Left lung (tissue), 10 donors: ENCODE data around the gene SGMS2. TPM values are rescaled to one million over a fixed set of nuclear protein-coding genes. Genes with fewer than 3 reads are reported as not detected.
A peak's percentile ranks its signal among the peaks of the same experiment; 100 is the strongest.

Source experiments
- ATAC-seq: fragments of 200-7000 bp; cut with Tn5 transposase; one replicate; pipeline ENCODE4 v1.9.1; 2020; ENCODE audit warnings: moderate library complexity
- DNase-seq, 4 donors: peaks; one replicate each; pipeline ENCODE4 v3.0.0-alpha.2; 2013 to 2020
- H3K27ac ChIP-seq, 2 donors: fragments of 200-600 bp; sonication (generic) in 1 of 2; one replicate each; pipeline versions ENCODE4 v1.5.0 to v1.8.0; 2020 to 2021
- H3K27me3 ChIP-seq, 2 donors: fragments of 200-600 bp; sonication (generic) in 1 of 2; one replicate each; pipeline versions ENCODE4 v1.5.0 to v1.8.0; 2020 to 2021
- H3K36me3 ChIP-seq, 2 donors: fragments of 200-600 bp; sonication (generic) in 1 of 2; one replicate each; pipeline versions ENCODE4 v1.5.0 to v1.8.0; 2020 to 2021
- H3K4me1 ChIP-seq, 2 donors: fragments of 200-600 bp; one replicate each; pipeline ENCODE4 v1.8.0; 2021
- H3K4me3 ChIP-seq, 2 donors: fragments of 200-600 bp; sonication (generic) in 1 of 2; one replicate each; pipeline versions ENCODE4 v1.5.0 to v1.8.0; 2020 to 2021; ENCODE audit warnings: mild to moderate bottlenecking in 1 of 2
- H3K9me3 ChIP-seq, 2 donors: fragments of 200-600 bp; sonication (generic) in 1 of 2; one replicate each; pipeline versions ENCODE4 v1.5.0 to v1.8.0; 2020 to 2021
- intact Hi-C, 2 donors: fragments of 100-400 bp; cut with DNase I; formaldehyde crosslinking; loops; one replicate each; pipeline versions ENCODE4 v1.11.2 to v1.14.2; 2022
- polyA plus RNA-seq, 6 donors: library from polyadenylated mRNA; unstranded; fragments of 120-200 nt; gene quantifications; one replicate each; pipeline ENCODE4 v1.2.1, GENCODE V29; 2013; ENCODE audit not compliant: insufficient read length in 6 of 6
- total RNA-seq, 2 donors: library from RNA; stranded (reverse); fragmentation: NEBNext Ultra II Directional; extraction: Animal tissue kit (Norgen Biotek cat#: 25700); gene quantifications; one replicate each; pipeline ENCODE4 v1.2.1, GENCODE V29; 2021
- TF ChIP-seq, protein P1 (sequence below), 2 donors: fragments of 200-600 bp; sonication (generic) in 1 of 2; IDR thresholded peaks; one replicate each; pipeline versions ENCODE4 v1.5.0 to v1.8.0; 2021; ENCODE audit warnings: antibody characterized with exemption in 2 of 2
- donor health status: DM: no; HTN: yes; CAD: no.
- donor health status: DM: no; HTN: no; CAD: no.

SGMS2 gene
- total and polyA plus RNA-seq, 8 donors = 11.7 to 106 (median 17.1) TPM

DNA sequence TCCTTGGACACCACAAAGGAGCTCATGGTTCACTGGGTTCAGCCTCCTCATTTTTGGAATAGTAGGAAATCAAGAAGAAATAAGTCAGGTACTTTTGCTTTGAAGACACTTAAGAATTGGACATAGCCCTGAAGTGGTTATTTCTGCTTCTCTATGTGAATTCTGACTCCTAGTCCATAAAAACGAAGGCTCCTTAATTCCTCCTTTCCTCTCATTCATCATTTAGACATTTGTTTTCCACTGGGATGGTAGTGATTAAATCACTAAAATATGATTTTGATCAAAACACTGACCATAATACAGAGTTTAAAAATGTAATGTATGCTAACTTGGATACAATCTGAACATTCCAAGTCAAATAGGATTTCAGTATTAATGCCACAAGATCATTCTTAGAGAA, 71.9 kb downstream of the SGMS2 start:
- Histone ChIP-seq H3K4me3 (no peak overlapping the region), H3K9me3 (no peaks in the 10 kb centered on the region), H3K27me3 (no peaks in the 10 kb centered on the region), H3K36me3 (peaks cover 0 to 15% of the 10 kb centered on the region in 2 donors), H3K27ac (peak overlapping the region; percentile 28 to 56), H3K4me1 (peaks cover 7 to 18% of the 10 kb centered on the region in 2 donors)
- intact Hi-C loops = no loop called here
- ATAC-seq (no peak), DNase-seq (no peak)
- TF ChIP-seq, protein P1, sequence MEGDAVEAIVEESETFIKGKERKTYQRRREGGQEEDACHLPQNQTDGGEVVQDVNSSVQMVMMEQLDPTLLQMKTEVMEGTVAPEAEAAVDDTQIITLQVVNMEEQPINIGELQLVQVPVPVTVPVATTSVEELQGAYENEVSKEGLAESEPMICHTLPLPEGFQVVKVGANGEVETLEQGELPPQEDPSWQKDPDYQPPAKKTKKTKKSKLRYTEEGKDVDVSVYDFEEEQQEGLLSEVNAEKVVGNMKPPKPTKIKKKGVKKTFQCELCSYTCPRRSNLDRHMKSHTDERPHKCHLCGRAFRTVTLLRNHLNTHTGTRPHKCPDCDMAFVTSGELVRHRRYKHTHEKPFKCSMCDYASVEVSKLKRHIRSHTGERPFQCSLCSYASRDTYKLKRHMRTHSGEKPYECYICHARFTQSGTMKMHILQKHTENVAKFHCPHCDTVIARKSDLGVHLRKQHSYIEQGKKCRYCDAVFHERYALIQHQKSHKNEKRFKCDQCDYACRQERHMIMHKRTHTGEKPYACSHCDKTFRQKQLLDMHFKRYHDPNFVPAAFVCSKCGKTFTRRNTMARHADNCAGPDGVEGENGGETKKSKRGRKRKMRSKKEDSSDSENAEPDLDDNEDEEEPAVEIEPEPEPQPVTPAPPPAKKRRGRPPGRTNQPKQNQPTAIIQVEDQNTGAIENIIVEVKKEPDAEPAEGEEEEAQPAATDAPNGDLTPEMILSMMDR (IDR thresholded peaks at IDR 0.05) = no peak

DNA sequence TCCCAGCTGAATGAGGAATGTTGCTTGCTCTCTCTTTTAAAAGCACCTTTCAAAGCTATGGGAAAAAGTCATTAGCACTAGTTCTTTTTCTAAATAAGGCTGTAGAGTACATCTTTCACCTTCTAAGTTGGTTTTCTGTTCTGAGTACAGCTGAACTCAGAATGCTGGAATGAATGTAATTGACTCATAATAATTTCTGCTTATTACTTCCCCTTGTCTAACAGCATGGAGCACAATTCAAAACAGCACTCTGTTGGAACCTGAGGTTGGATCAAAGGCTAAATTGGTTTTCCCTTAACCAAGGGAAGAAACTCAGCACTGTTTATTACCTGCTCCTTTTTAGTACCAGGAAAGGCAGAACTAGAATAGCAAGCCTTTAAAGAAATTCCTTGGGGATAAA, 73.1 kb downstream of the SGMS2 start:
- intact Hi-C loops = no loop called here
- TF ChIP-seq, protein P1 (IDR thresholded peaks at IDR 0.05) = no peak
- Histone ChIP-seq H3K36me3 (peaks cover 0 to 16% of the 10 kb centered on the region in 2 donors), H3K4me1 (peaks cover 7 to 18% of the 10 kb centered on the region in 2 donors), H3K27ac (no peak overlapping the region), H3K27me3 (no peaks in the 10 kb centered on the region), H3K9me3 (no peaks in the 10 kb centered on the region), H3K4me3 (no peak overlapping the region)
- DNase-seq (no peak), ATAC-seq (no peak)

DNA sequence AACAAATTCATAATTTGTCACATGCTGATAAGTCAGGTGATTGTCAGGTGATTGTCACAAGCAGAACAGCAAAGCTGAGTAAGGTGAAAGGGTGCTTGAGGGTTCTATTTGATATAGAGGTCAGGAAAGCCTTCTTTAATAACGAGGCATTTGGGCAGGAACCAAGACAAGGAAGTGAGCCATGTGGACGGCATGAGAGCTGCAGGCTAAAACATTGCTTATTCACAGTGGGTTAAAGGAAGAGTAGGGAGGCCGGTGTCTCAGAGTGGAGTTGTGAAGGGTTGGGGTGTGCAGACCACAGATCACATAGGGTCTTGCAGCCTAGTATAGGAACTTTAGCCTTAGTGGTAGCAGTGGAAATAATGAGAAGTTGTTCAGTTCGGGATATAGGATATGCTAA, 75.3 kb downstream of the SGMS2 start:
- TF ChIP-seq, protein P1 (IDR thresholded peaks at IDR 0.05) = no peak
- intact Hi-C loops = no loop called here
- H3K27ac ChIP-seq = no peak overlapping the region
- H3K36me3 ChIP-seq = peaks cover 2 to 30% of the 10 kb centered on the region in 2 donors
- H3K4me3 ChIP-seq = no peak overlapping the region
- no peak for ATAC-seq
- DNase-seq = no peak
- H3K27me3 ChIP-seq = no peaks in the 10 kb centered on the region
- H3K9me3 ChIP-seq = no peaks in the 10 kb centered on the region
- H3K4me1 ChIP-seq = peaks cover 7 to 9% of the 10 kb centered on the region in 2 donors

DNA sequence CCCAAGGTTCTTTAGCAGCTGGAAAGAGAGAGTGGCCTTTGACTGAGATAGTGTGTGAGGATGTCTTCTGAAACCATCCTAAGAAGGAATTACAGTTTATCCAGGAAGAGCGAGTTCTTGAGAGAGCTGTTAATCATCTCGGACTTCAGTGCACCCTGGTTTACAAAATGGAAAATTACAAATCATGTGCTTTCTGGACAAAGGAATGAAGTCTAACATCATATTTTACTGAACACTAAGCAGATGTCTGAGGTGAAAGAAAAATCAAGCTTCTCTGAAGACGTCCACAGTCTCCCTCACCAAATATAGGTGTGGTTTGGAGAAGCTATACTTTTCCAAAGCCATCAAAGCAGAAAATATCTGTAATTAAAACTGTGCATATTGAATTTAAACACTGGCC, 75.8 kb downstream of the SGMS2 start:
- TF ChIP-seq, protein P1 (IDR thresholded peaks at IDR 0.05) = no peak
- H3K4me3 ChIP-seq = no peak overlapping the region
- DNase-seq (no peak), ATAC-seq (no peak)
- peaks cover 7 to 9% of the 10 kb centered on the region in 2 donors for H3K4me1 ChIP-seq
- H3K27ac ChIP-seq = no peak overlapping the region
- no peaks in the 10 kb centered on the region for H3K9me3 ChIP-seq
- no peaks in the 10 kb centered on the region for H3K27me3 ChIP-seq
- intact Hi-C loops = no loop called here
- H3K36me3 ChIP-seq = peaks cover 2 to 30% of the 10 kb centered on the region in 2 donors

DNA sequence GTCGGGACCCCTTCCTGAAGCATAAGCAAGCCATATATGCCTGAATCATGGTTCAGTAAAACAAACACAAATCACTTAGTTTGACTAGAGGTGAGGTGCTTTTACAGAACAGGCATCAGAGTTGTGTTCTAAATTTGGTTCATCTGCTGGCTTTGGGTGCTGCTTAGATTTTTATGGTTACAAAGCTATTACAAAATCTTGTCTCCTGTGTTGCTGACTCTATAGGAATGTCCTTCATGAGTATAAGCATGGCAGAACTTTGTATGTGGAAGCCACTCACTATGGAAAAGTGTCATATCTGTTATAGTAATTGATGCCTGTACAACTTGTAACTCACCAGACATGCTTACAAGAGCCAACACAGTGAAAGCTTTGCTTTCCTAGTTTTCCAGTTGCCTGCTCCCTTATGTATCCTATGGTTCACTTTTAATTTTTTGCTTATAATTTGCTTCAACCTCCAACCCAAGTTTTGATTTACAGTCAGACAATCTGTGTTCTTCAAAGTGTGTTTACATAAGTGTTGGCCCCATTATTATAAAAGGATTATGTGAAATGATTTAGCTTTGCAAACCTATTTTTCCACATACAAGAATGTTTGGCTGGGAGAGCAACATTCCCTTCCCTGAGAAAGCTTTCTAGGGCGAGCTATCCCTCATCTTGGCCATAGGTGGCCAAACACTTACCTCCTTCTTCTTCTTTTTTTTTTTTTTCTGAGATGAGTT, 76.6 kb downstream of the SGMS2 start:
- Histone ChIP-seq H3K27me3 (no peaks in the 10 kb centered on the region), H3K4me3 (no peak overlapping the region), H3K27ac (no peak overlapping the region), H3K36me3 (peaks cover 2 to 30% of the 10 kb centered on the region in 2 donors), H3K9me3 (no peaks in the 10 kb centered on the region), H3K4me1 (peaks cover 6 to 7% of the 10 kb centered on the region in 2 donors)
- TF ChIP-seq, protein P1 (IDR thresholded peaks at IDR 0.05) = no peak
- ATAC-seq = no peak
- intact Hi-C loops = no loop called here
- DNase-seq = no peak
